IMR-90 (cell line): Measurements from ENCODE around the gene SULT1B1. TPM values are rescaled to one million over a fixed set of nuclear protein-coding genes. Genes with fewer than 3 reads are reported as not detected.

Experiments used
- ATAC-seq: fragments of 200-7000 bp; cut with Tn5 transposase; 2 replicates; pipeline ENCODE4 v1.9.1; 2020; ENCODE audit warnings: low read depth, mild to moderate bottlenecking, moderate library complexity
- BruUV-seq: library from RNA; stranded (reverse); fragments of 400-500 nt; replicated peaks from 2 replicates; lab custom pipeline; 2021; lab: Mats Ljungman, UMichigan
- CTCF ChIA-PET: fragments of 300-600 bp; formaldehyde crosslinking; extraction: SDS; loops from one replicate; lab custom pipeline; 2021; ENCODE audit warnings: antibody characterized with exemption; lab: Yijun Ruan, JAX
- POLR2A ChIA-PET: fragments of 300-600 bp; sonication (Branson Sonifier 250); formaldehyde crosslinking; loops from one replicate; lab custom pipeline; 2022; ENCODE audit warnings: antibody characterized with exemption; ENCODE audit not compliant: unreplicated experiment; lab: Charles Lee
- DNase-seq: peaks from one replicate; pipeline ENCODE4 v3.0.0; 2013
- H2AFZ ChIP-seq: replicated peaks from 2 replicates; pipeline ENCODE3; 2013; ENCODE audit warnings: low read length, mild to moderate bottlenecking; ENCODE audit not compliant: poor library complexity
- H2AK5ac ChIP-seq: 2 replicates; pipeline ENCODE4 v1.6.1; 2013; ENCODE audit warnings: low read depth, low read length, inconsistent platforms
- H2AK9ac ChIP-seq: replicated peaks from 2 replicates; pipeline ENCODE3; 2013; ENCODE audit warnings: mild to moderate bottlenecking, low read depth, low read length, moderate library complexity; ENCODE audit not compliant: poor library complexity
- H2BK120ac ChIP-seq: 2 replicates; pipeline ENCODE4 v1.6.1; 2013; ENCODE audit warnings: low read depth, low read length, inconsistent platforms
- H2BK15ac ChIP-seq: 3 replicates; pipeline ENCODE4 v1.6.1; 2013; ENCODE audit warnings: low read depth, low read length, inconsistent platforms
- H2BK20ac ChIP-seq: 2 replicates; pipeline ENCODE4 v1.6.1; 2013; ENCODE audit warnings: low read depth, mild to moderate bottlenecking, inconsistent platforms, low read length, moderate library complexity
- H2BK5ac ChIP-seq: 2 replicates; pipeline ENCODE4 v1.6.1; 2013; ENCODE audit warnings: mild to moderate bottlenecking, low read depth, low read length, inconsistent platforms; ENCODE audit not compliant: poor library complexity, severe bottlenecking
- H3K14ac ChIP-seq: replicated peaks from 2 replicates; pipeline ENCODE4 v1.6.1; 2013; ENCODE audit warnings: low read depth, low read length, inconsistent platforms
- H3K18ac ChIP-seq: 2 replicates; pipeline ENCODE4 v1.6.1; 2013; ENCODE audit warnings: low read depth, low read length, control low read depth
- H3K23ac ChIP-seq: 2 replicates; pipeline ENCODE4 v1.6.1; 2013; ENCODE audit warnings: low read depth, low read length, inconsistent platforms
- H3K27ac ChIP-seq: 2 replicates; pipeline ENCODE4 v1.5.1; 2013; ENCODE audit warnings: mild to moderate bottlenecking, control low read depth, low read length; ENCODE audit not compliant: insufficient read depth
- H3K27me3 ChIP-seq: 2 replicates; pipeline ENCODE4 v1.6.1; 2013; ENCODE audit warnings: low read length; ENCODE audit not compliant: control insufficient read depth, insufficient read depth
- H3K36me3 ChIP-seq: 2 replicates; pipeline ENCODE4 v1.6.1; 2013; ENCODE audit warnings: low read length, mixed read lengths; ENCODE audit not compliant: control insufficient read depth, insufficient read depth
- H3K4ac ChIP-seq: 2 replicates; pipeline ENCODE4 v1.6.1; 2013; ENCODE audit warnings: low read depth, low read length, inconsistent platforms
- H3K4me1 ChIP-seq: 2 replicates; pipeline ENCODE4 v1.6.1; 2013; ENCODE audit warnings: low read length, mixed read lengths; ENCODE audit not compliant: control insufficient read depth, insufficient read depth
- H3K4me2 ChIP-seq: 2 replicates; pipeline ENCODE4 v1.6.1; 2013; ENCODE audit warnings: low read depth, mild to moderate bottlenecking, control low read depth, low read length, moderate library complexity
- H3K4me3 ChIP-seq: 2 replicates; pipeline ENCODE4 v1.5.1; 2013; ENCODE audit warnings: low read depth, mild to moderate bottlenecking, control low read depth, low read length, moderate library complexity; ENCODE audit not compliant: insufficient read depth
- H3K56ac ChIP-seq: 2 replicates; pipeline ENCODE4 v1.6.1; 2013; ENCODE audit warnings: low read length, inconsistent platforms; ENCODE audit not compliant: insufficient read depth; ENCODE audit errors: extremely low read depth
- H3K79me1 ChIP-seq, 2 experiments: 2 replicates each; pipeline ENCODE4 v1.6.1; 2013; ENCODE audit warnings: low read length in 2 of 2, inconsistent platforms in 1 of 2, low read depth in 1 of 2
- H3K9ac ChIP-seq: 2 replicates; pipeline ENCODE4 v1.6.1; 2013; ENCODE audit warnings: low read depth, low read length, control low read depth
- H3K9me1 ChIP-seq: 2 replicates; pipeline ENCODE4 v1.6.1; 2013; ENCODE audit warnings: low read length, inconsistent platforms; ENCODE audit not compliant: insufficient read depth
- H3K9me3 ChIP-seq: 2 replicates; pipeline ENCODE4 v1.6.1; 2013; ENCODE audit warnings: low read length; ENCODE audit not compliant: control insufficient read depth, insufficient read depth
- H4K20me1 ChIP-seq: 2 replicates; pipeline ENCODE4 v1.6.1; 2013; ENCODE audit warnings: low read length, inconsistent platforms; ENCODE audit not compliant: insufficient read depth
- H4K5ac ChIP-seq: 2 replicates; pipeline ENCODE4 v1.6.1; 2013; ENCODE audit warnings: mild to moderate bottlenecking, low read depth, low read length, control low read depth
- H4K8ac ChIP-seq, 2 experiments: 2 replicates each; pipeline ENCODE4 v1.6.1; 2013; ENCODE audit warnings: low read depth in 2 of 2, low read length in 2 of 2, control low read depth in 1 of 2, inconsistent platforms in 1 of 2
- H4K91ac ChIP-seq: 2 replicates; pipeline ENCODE4 v1.6.1; 2013; ENCODE audit warnings: low read depth, low read length, inconsistent platforms; ENCODE audit not compliant: insufficient read depth
- BHLHE40 ChIP-seq: fragments of 150-350 bp; IDR thresholded peaks from 2 replicates; pipeline ENCODE4 v1.6.1; 2016; ENCODE audit warnings: mild to moderate bottlenecking, low read depth, low read length
- CTCF ChIP-seq: conservative IDR thresholded peaks from 2 replicates; pipeline ENCODE4 v1.5.1; 2012; ENCODE audit warnings: mild to moderate bottlenecking, low read depth, low read length, improper control_type of control experiment
- FOS ChIP-seq: fragments of 150-350 bp; IDR thresholded peaks from 2 replicates; pipeline ENCODE4 v1.6.1; 2016; ENCODE audit warnings: low read depth, low read length
- MAFK ChIP-seq: IDR thresholded peaks from 2 replicates; pipeline ENCODE4 v1.6.1; 2012; ENCODE audit warnings: low read depth, low read length, improper control_type of control experiment
- MAZ ChIP-seq: IDR thresholded peaks from 2 replicates; pipeline ENCODE4 v1.6.1; 2012; ENCODE audit warnings: low read depth, mild to moderate bottlenecking, low read length, improper control_type of control experiment, moderate library complexity, borderline replicate concordance
- MXI1 ChIP-seq: IDR thresholded peaks from 2 replicates; pipeline ENCODE4 v1.6.1; 2012; ENCODE audit warnings: low read depth, mild to moderate bottlenecking, low read length, moderate library complexity, borderline replicate concordance
- NFE2L2 ChIP-seq: fragments of 150-350 bp; IDR thresholded peaks from 2 replicates; pipeline ENCODE4 v1.6.1; 2016; ENCODE audit warnings: low read depth, mild to moderate bottlenecking, low read length
- POLR2A ChIP-seq: IDR thresholded peaks from 2 replicates; pipeline ENCODE4 v1.6.1; 2012; ENCODE audit warnings: mild to moderate bottlenecking, low read depth, low read length
- RAD21 ChIP-seq: IDR thresholded peaks from 2 replicates; pipeline ENCODE4 v1.6.1; 2012; ENCODE audit warnings: low read length, improper control_type of control experiment
- RFX5 ChIP-seq: IDR thresholded peaks from 2 replicates; pipeline ENCODE4 v1.8.0; 2012; ENCODE audit warnings: low read depth, mild to moderate bottlenecking, low read length, moderate library complexity
- WGBS, 2 experiments: methylation state at CpG; one replicate each; pipeline versions ENCODE4 v1.1.5 to v1.1.7; 2013; ENCODE audit warnings: missing lambda C conversion rate in 2 of 2; ENCODE audit not compliant: insufficient read length in 1 of 2; ENCODE audit errors: extremely low coverage in 2 of 2; 5-methylcytosine and 5-hydroxymethylcytosine counted together
- dilution Hi-C: fragments of 300-500 bp; cut with HindIII; formaldehyde crosslinking; loops from one replicate; pipeline ENCODE4 v1.14.3; 2018; ENCODE audit warnings: low sequenced_read_pairs; ENCODE audit not compliant: unreplicated experiment
- in situ Hi-C: fragments of 300-500 bp; cut with MboI; formaldehyde crosslinking; loops from 3 replicates; pipeline ENCODE4 v1.14.3; 2019; ENCODE audit warnings: low sequenced_read_pairs, inconsistent platforms, mixed read lengths
- intact Hi-C: fragments of 100-400 bp; cut with micrococcal nuclease; formaldehyde crosslinking; loops from 2 replicates; pipeline ENCODE4 v1.10.0; 2022
- polyA plus RNA-seq, 3 experiments: library from polyadenylated mRNA; depleted of rRNA; stranded (reverse); fragments of >200 nt; gene quantifications; 2 replicates each; pipeline ENCODE4 v1.2.3, GENCODE V29; 2012; ENCODE audit warnings: low replicate concordance in 1 of 3
- total RNA-seq: library from RNA; depleted of rRNA; stranded (reverse); fragments of >200 nt; gene quantifications from 2 replicates; pipeline ENCODE4 v1.2.3, GENCODE V29; 2012
- TF ChIP-seq, protein P1 (sequence below): fragments of 150-350 bp; IDR thresholded peaks from 2 replicates; pipeline ENCODE4 v1.6.1; 2016; ENCODE audit warnings: low read depth, mild to moderate bottlenecking, low read length, moderate library complexity, borderline replicate concordance

Gene SULT1B1
- total and polyA plus RNA-seq, 2 of the 4 experiments (the other 2 are of a cell fraction): 0.05 to 0.18 TPM

DNA sequence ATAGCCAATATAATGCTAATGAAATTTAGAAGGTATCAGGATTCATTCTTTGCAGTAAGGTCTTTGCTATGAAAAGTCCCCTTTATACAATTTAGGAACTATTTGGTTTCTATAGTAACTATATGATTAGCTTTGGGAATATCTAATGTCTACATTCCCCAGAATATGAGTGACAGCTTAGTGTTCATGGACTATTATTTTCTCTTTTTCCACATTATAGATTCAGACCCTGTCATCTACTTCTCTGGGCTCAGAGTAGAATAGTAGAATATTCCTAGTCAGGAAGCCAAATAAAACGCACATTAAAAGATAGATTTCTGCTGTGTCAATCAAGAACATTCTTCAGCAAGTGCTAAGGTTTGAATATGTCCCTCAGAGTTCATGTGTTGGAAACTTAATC lies 26.1 kb upstream of the SULT1B1 start:
- no peaks in the 10 kb centered on the region for H3K9me1 ChIP-seq
- no peak overlapping the region for H3K14ac ChIP-seq
- TF ChIP-seq POLR2A (no peak), RFX5 (no peak), RAD21 (no peak), MAFK (no peak), MAZ (no peak), CTCF (no peak), MXI1 (no peak), FOS (no peak), NFE2L2 (no peak), BHLHE40 (no peak)
- TF ChIP-seq, protein P1, sequence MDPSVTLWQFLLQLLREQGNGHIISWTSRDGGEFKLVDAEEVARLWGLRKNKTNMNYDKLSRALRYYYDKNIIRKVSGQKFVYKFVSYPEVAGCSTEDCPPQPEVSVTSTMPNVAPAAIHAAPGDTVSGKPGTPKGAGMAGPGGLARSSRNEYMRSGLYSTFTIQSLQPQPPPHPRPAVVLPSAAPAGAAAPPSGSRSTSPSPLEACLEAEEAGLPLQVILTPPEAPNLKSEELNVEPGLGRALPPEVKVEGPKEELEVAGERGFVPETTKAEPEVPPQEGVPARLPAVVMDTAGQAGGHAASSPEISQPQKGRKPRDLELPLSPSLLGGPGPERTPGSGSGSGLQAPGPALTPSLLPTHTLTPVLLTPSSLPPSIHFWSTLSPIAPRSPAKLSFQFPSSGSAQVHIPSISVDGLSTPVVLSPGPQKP: no peak
- H3K9ac ChIP-seq: no peak overlapping the region
- H2BK120ac ChIP-seq: no peak overlapping the region
- H2BK5ac ChIP-seq: no peak overlapping the region
- H3K9me3 ChIP-seq: peaks cover 3% of the 10 kb centered on the region; the same call in 1 of the 2 replicates
- ATAC-seq (no peak), DNase-seq (no peak)
- no peak overlapping the region for H3K18ac ChIP-seq
- H3K27ac ChIP-seq: no peak overlapping the region
- H2AK9ac ChIP-seq: no peak overlapping the region
- no peaks in the 10 kb centered on the region for H3K27me3 ChIP-seq
- no CpG with 5 or more reads among the region's 1 CpG for WGBS, 2 experiments
- no TSS peak for BruUV-seq
- H2AK5ac ChIP-seq: no peak overlapping the region
- ChIA-PET POLR2A (no interaction called here), CTCF (no interaction called here)
- H3K4me1 ChIP-seq: no peaks in the 10 kb centered on the region
- in situ Hi-C loops: no loop called here
- H4K8ac ChIP-seq: no peak overlapping the region
- H3K4me2 ChIP-seq: no peak overlapping the region
- H2BK20ac ChIP-seq: no peak overlapping the region
- H3K23ac ChIP-seq: no peak overlapping the region
- dilution Hi-C loops: no loop called here
- intact Hi-C loops: no loop called here
- H4K91ac ChIP-seq: no peak overlapping the region
- no peak overlapping the region for H2BK15ac ChIP-seq
- H4K5ac ChIP-seq: no peak overlapping the region
- no peaks in the 10 kb centered on the region for H4K20me1 ChIP-seq
- H3K56ac ChIP-seq: no peak overlapping the region
- H3K4me3 ChIP-seq: no peak overlapping the region
- no peaks in the 10 kb centered on the region for H3K79me1 ChIP-seq
- no peak overlapping the region for H3K4ac ChIP-seq
- H2AFZ ChIP-seq: no peak overlapping the region
- H3K36me3 ChIP-seq: no peaks in the 10 kb centered on the region
